ENCODE data around the gene LAD1.

- TF ChIP-seq POLR2A (IDR thresholded peaks at IDR 0.05) (no peak), POLR2AphosphoS5 (IDR thresholded peaks at IDR 0.05) (no peak)
- TF ChIP-seq, protein P1, sequence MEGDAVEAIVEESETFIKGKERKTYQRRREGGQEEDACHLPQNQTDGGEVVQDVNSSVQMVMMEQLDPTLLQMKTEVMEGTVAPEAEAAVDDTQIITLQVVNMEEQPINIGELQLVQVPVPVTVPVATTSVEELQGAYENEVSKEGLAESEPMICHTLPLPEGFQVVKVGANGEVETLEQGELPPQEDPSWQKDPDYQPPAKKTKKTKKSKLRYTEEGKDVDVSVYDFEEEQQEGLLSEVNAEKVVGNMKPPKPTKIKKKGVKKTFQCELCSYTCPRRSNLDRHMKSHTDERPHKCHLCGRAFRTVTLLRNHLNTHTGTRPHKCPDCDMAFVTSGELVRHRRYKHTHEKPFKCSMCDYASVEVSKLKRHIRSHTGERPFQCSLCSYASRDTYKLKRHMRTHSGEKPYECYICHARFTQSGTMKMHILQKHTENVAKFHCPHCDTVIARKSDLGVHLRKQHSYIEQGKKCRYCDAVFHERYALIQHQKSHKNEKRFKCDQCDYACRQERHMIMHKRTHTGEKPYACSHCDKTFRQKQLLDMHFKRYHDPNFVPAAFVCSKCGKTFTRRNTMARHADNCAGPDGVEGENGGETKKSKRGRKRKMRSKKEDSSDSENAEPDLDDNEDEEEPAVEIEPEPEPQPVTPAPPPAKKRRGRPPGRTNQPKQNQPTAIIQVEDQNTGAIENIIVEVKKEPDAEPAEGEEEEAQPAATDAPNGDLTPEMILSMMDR (IDR thresholded peaks at IDR 0.05): no peak
Measured at GRCh38 chr1:201400852-201401230, 1.7 kb upstream of the LAD1 start.

All from breast epithelium (tissue), 3 donors.